Karpas-422 (cell line): ENCODE data around the gene DUSP23. TPM values are rescaled to one million over a fixed set of nuclear protein-coding genes. Genes with fewer than 3 reads are reported as not detected.

Experiments
- DNase-seq: peaks from one replicate; pipeline ENCODE4 v3.0.0-alpha.2; 2015
- H2AFZ ChIP-seq: fragments of 200-600 bp; sonication (generic); 2 replicates; pipeline ENCODE4 v1.6.1; 2014; ENCODE audit warnings: antibody characterized with exemption, low read length, mixed read lengths
- H3K27ac ChIP-seq: fragments of 200-600 bp; sonication (generic); 2 replicates; pipeline ENCODE4 v1.5.1; 2014; ENCODE audit warnings: mild to moderate bottlenecking, low read length, moderate library complexity
- H3K27me3 ChIP-seq: fragments of 200-600 bp; sonication (generic); 2 replicates; pipeline ENCODE4 v1.6.1; 2014; ENCODE audit warnings: low read length, mixed read lengths
- H3K36me3 ChIP-seq: fragments of 200-600 bp; sonication (generic); 2 replicates; pipeline ENCODE4 v1.6.1; 2014; ENCODE audit warnings: low read length, mixed read lengths; ENCODE audit not compliant: insufficient read depth
- H3K4me1 ChIP-seq: fragments of 200-600 bp; sonication (generic); 2 replicates; pipeline ENCODE4 v1.6.1; 2014; ENCODE audit warnings: mild to moderate bottlenecking, low read length, mixed read lengths
- H3K4me2 ChIP-seq: fragments of 200-600 bp; sonication (generic); 2 replicates; pipeline ENCODE4 v1.6.1; 2014; ENCODE audit warnings: low read length, low read depth, mild to moderate bottlenecking; ENCODE audit not compliant: poor library complexity, severe bottlenecking
- H3K4me3 ChIP-seq: fragments of 200-600 bp; sonication (generic); 2 replicates; pipeline ENCODE4 v1.5.1; 2014; ENCODE audit warnings: mild to moderate bottlenecking, antibody characterized with exemption, low read length, mixed read lengths
- H3K79me2 ChIP-seq: fragments of 200-600 bp; sonication (generic); 2 replicates; pipeline ENCODE4 v1.6.1; 2014; ENCODE audit warnings: mild to moderate bottlenecking, low read length, mixed read lengths
- H3K9ac ChIP-seq: fragments of 200-600 bp; sonication (generic); 2 replicates; pipeline ENCODE4 v1.6.0; 2014; ENCODE audit warnings: low read length
- H3K9me2 ChIP-seq: fragments of 200-600 bp; sonication (generic), shearing (Covaris generic); replicated peaks from 2 replicates; pipeline ENCODE4 v1.6.0; 2014; ENCODE audit warnings: mild to moderate bottlenecking, low read length, moderate library complexity; ENCODE audit not compliant: insufficient read depth
- H3K9me3 ChIP-seq: fragments of 300-700, 200-600 bp; sonication (generic); 2 replicates; pipeline ENCODE4 v1.6.1; 2014; ENCODE audit warnings: low read length, mixed read lengths
- H4K20me1 ChIP-seq: fragments of 200-600 bp; sonication (generic); 2 replicates; pipeline ENCODE4 v1.6.1; 2014; ENCODE audit warnings: mild to moderate bottlenecking, antibody characterized with exemption, low read length, low read depth; ENCODE audit not compliant: insufficient read depth
- total RNA-seq: library from RNA; depleted of rRNA; stranded (reverse); fragments of >200 nt; shearing (Covaris generic); gene quantifications from 2 replicates; pipeline ENCODE4 v1.2.3, GENCODE V29; 2014; ENCODE audit warnings: low replicate concordance

The DUSP23 gene
- total RNA-seq, 1 experiment from 2014 or later: not detected

DNA sequence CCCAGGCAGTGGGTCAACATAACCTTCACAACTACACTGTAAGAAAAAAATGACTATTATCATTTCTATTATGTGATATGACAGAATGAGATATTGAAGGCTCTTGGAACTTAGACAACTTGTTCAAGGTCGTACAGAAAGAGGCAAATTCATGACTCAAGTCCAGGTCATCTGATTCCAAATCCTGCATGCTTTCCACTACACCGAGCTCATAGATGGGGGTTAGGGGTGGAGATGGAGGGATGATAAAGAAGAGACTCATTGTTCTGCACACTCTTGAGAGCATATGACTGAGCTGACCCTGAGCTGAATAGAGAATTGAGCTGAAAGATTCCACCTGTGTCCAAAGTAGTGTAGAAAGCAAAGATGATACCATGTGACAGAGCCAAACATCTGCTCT lies 24.2 kb downstream of the DUSP23 start:
- Histone ChIP-seq H3K4me3 (no peak overlapping the region), H3K27me3 (no peaks in the 10 kb centered on the region), H3K36me3 (no peaks in the 10 kb centered on the region), H3K9me2 (no peaks in the 10 kb centered on the region), H3K27ac (no peak overlapping the region), H3K4me2 (no peak overlapping the region), H3K9me3 (no peaks in the 10 kb centered on the region), H3K4me1 (no peaks in the 10 kb centered on the region), H2AFZ (no peak overlapping the region), H3K9ac (no peak overlapping the region), H3K79me2 (no peaks in the 10 kb centered on the region), H4K20me1 (no peaks in the 10 kb centered on the region)
- DNase-seq: no peak

DNA sequence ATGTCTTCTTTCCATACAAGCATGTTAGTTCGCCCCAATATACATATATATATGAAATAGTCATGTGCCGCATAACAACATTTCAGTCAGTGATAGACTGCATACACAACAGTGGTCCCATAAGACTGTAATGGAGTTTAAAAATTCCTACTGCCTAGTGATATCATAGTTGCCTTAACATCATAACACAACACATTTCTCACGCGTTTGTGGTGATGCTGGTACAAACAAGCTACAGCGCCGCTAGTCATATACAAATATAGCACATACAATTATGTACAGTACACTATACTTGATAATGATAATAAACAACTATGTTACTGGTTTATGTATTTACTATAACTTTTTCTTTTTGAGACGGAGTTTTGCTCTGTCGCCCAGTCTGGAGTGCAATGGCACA lies 35.2 kb downstream of the DUSP23 start:
- Histone ChIP-seq H3K27me3 (no peaks in the 10 kb centered on the region), H3K79me2 (no peaks in the 10 kb centered on the region), H3K9ac (no peak overlapping the region), H3K27ac (no peak overlapping the region), H2AFZ (no peak overlapping the region), H4K20me1 (no peaks in the 10 kb centered on the region), H3K4me3 (no peak overlapping the region), H3K4me2 (no peak overlapping the region), H3K4me1 (no peaks in the 10 kb centered on the region), H3K9me2 (no peaks in the 10 kb centered on the region), H3K9me3 (no peaks in the 10 kb centered on the region), H3K36me3 (no peaks in the 10 kb centered on the region)
- no peak for DNase-seq

DNA sequence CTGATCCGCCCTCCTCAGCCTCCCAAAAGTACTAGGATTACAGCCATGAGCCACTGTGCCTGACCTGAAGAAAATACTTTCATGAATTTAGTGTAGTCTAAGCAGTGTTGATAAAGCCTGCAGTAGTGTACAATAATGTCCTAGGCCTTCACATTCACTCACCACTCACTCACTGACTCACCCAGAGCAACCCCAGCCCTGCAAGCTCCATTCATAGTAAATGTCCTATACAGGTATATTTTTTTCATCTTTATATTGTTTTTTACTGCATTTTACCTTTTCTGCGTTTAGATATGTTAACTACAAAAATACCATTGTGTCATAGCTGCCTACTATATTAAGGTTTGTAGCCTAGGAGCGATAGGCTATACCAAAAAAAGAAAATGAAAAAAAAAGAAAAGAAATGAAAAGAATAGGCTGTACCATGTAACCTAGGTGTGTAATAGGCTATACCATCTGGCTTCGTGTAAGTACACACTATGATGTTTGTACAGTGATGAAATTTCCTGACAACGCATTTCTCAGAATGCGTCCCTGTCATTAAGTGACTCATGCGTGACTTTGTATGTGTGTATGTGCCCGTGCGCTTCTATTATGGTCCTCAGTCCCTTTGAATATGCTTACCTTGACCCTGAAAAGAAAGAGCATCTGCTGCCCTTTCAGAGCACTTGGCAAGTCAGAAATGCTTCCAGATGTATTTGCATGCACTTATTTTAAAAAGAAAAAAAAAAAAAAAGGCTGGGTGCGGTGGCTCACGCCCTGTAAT lies 36.7 kb downstream of the DUSP23 start:
- DNase-seq: no peak
- H3K9me3 ChIP-seq: no peaks in the 10 kb centered on the region
- no peaks in the 10 kb centered on the region for H3K36me3 ChIP-seq

DNA sequence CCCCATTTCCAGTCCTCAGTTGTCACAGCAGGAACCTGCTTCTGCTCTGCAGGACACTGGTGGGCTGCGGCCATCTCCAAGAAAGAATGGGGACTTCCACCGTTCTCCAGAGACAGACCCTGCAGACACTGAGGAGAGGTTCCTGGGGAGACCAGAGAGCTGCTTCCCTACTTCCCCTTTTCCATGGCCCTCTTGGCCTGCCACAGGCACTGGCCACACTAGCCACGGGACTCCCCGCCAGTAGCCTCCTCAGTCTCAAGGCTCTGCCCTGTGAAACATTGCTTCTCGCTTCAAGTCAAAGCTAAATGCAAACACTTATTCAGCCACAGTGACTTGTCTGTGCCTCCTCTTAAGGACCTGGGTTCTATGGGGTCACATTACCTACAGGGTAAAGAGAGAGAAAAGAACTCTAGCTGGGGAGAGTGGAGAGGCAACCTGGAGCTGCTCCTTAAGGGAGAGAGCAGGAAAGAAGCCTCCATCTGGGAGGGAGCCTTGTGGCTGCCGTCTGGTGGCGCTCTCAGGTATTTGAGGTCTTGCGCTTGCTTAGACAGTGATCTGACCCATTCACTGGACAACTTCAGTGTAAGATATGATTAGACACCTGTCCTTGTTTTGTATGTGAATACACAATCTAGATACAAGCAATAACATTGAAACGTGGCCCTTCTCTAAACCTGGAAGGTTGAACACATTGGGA lies 40.6 kb downstream of the DUSP23 start:
- no peaks in the 10 kb centered on the region for H3K79me2 ChIP-seq
- no peaks in the 10 kb centered on the region for H3K36me3 ChIP-seq
- no peaks in the 10 kb centered on the region for H3K4me1 ChIP-seq
- no peaks in the 10 kb centered on the region for H3K9me3 ChIP-seq
- no peaks in the 10 kb centered on the region for H3K9me2 ChIP-seq
- H3K27ac ChIP-seq: no peak overlapping the region
- H3K27me3 ChIP-seq: no peaks in the 10 kb centered on the region
- H3K4me2 ChIP-seq: no peak overlapping the region
- H3K9ac ChIP-seq: no peak overlapping the region
- no peak for DNase-seq
- H4K20me1 ChIP-seq: no peaks in the 10 kb centered on the region
- no peak overlapping the region for H3K4me3 ChIP-seq
- no peak overlapping the region for H2AFZ ChIP-seq

More for the DNA sequence above, 36.7 kb downstream of the DUSP23 start:
- Histone ChIP-seq H3K9me2 (no peaks in the 10 kb centered on the region), H3K27me3 (no peaks in the 10 kb centered on the region), H4K20me1 (no peaks in the 10 kb centered on the region), H3K4me2 (no peak overlapping the region), H3K4me3 (no peak overlapping the region), H3K27ac (no peak overlapping the region), H3K4me1 (no peaks in the 10 kb centered on the region), H3K9ac (no peak overlapping the region), H2AFZ (no peak overlapping the region), H3K79me2 (no peaks in the 10 kb centered on the region)

DNA sequence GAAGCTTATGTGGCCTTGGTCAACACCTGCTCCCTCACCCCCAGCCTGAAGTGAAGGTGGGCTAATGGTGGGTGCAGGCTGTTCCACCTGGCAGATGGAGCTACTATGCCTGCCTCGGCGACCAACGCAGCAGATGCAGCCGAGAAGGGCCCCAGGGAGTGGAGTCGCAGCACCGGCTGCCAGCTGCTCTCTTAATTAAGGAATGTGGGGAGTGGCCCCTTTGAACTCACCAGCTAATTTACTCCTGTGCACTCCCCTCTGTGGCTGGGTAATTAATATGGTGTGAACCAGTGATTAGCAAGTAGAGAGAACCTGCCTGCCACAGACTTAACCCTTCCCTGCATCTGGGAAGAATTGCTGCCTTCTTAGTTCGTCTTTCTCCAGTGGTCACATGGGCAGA lies 42.6 kb downstream of the DUSP23 start:
- DNase-seq: no peak
- H3K27me3 ChIP-seq: no peaks in the 10 kb centered on the region
- H3K27ac ChIP-seq: no peak overlapping the region
- no peak overlapping the region for H3K4me3 ChIP-seq
- no peaks in the 10 kb centered on the region for H3K4me1 ChIP-seq
- no peaks in the 10 kb centered on the region for H3K79me2 ChIP-seq
- no peak overlapping the region for H3K4me2 ChIP-seq
- H4K20me1 ChIP-seq: no peaks in the 10 kb centered on the region
- no peaks in the 10 kb centered on the region for H3K36me3 ChIP-seq
- H2AFZ ChIP-seq: no peak overlapping the region
- no peaks in the 10 kb centered on the region for H3K9me3 ChIP-seq
- H3K9ac ChIP-seq: no peak overlapping the region
- H3K9me2 ChIP-seq: no peaks in the 10 kb centered on the region

DNA sequence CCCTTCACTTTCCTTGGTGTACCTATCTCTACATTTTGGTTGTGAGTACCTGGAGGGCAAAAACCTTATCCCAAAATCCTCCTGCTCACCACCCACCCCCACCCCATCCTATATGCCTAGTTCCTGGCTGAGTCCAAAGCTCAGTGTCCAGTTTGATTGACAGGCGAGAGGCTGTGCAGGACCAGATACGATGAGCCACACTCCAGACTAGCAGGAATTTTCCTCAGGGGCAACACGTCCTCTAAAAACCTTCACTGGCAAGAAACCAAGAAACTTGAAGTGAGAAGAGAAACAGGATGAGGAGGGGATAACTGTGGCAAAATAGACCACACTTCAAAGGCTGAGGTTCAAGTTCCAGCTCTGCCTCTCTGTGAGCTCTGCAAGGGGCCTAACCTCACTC lies 44.8 kb downstream of the DUSP23 start:
- no peak overlapping the region for H2AFZ ChIP-seq
- no peaks in the 10 kb centered on the region for H4K20me1 ChIP-seq
- no peaks in the 10 kb centered on the region for H3K79me2 ChIP-seq
- no peaks in the 10 kb centered on the region for H3K9me3 ChIP-seq
- no peaks in the 10 kb centered on the region for H3K4me1 ChIP-seq
- no peak overlapping the region for H3K4me2 ChIP-seq
- no peak overlapping the region for H3K4me3 ChIP-seq
- H3K9ac ChIP-seq: no peak overlapping the region
- DNase-seq: no peak
- H3K27ac ChIP-seq: no peak overlapping the region
- no peaks in the 10 kb centered on the region for H3K9me2 ChIP-seq
- H3K27me3 ChIP-seq: no peaks in the 10 kb centered on the region
- H3K36me3 ChIP-seq: no peaks in the 10 kb centered on the region

DNA sequence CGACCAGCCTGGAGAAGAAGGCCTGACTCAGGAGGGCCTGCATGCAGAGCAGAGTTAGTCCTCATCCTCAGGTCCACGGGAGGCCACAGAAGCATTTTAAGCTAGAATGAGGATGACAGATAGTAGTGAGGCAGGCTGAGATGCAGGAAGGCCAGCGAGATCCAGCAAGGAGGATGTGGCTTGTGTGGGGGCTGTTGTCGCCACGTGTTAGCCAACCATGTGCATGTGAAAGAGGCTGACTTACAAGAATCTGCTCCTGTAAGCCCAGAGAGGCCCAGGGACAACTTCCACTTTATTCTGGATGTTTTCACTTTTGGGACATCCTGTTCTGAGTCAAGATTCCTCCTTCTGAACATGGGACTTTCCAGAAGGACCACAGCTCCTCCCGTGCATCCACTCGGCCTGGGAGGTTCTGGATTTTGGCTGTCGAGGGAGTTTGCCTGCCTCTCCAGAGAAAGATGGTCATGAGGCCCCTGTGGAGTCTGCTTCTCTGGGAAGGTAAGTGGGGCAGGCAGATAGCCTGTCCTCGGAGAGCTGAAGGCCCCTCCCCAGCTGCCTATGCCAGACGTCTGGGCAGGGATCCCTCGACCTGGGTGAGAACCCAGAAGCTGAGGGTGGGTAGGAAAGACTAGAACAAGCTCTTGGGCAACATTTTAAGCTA lies 45.8 kb downstream of the DUSP23 start, which contains the start of gene SLAMF8:
Gene SLAMF8, plus strand, starts transcription at position 433 of the 661 bp plus-strand sequence. Its CDS starts 26 bp downstream, at position 459.
- Histone ChIP-seq H4K20me1 (no peaks in the 10 kb centered on the region), H3K4me2 (no peak within 1 kb of the TSS), H2AFZ (no peak within 1 kb of the TSS), H3K36me3 (no peaks in the 10 kb centered on the region), H3K4me3 (no peak within 1 kb of the TSS), H3K79me2 (no peaks in the 10 kb centered on the region), H3K4me1 (no peaks in the 10 kb centered on the region), H3K27ac (no peak within 1 kb of the TSS), H3K9me2 (no peaks in the 10 kb centered on the region), H3K9ac (no peak within 1 kb of the TSS), H3K9me3 (no peaks in the 10 kb centered on the region), H3K27me3 (no peaks in the 10 kb centered on the region)
- DNase-seq: no peak

DNA sequence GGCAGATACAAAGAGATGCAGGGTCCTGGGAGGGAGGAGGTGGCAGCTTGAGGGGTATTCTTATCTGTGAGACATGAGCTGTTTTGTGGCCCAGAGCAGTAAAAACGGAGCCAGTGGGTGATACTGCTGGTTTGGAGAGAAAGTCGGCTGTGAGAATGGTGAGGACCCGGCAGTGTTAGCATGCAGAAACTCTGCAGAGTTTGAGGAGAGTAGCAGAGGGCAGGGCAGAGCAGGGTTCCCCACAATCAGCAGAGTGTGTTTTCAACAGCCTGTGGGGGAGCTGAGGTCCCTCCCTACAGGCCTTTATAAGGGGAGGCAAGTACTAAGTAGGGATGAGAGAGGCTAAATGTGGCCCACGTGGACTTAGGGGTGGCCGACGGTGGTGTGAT lies 46.3 kb downstream of the DUSP23 start:
- no peaks in the 10 kb centered on the region for H3K9me3 ChIP-seq
- H3K4me1 ChIP-seq: no peaks in the 10 kb centered on the region
- no peak overlapping the region for H2AFZ ChIP-seq
- no peak for DNase-seq
- no peak overlapping the region for H3K27ac ChIP-seq
- H3K4me2 ChIP-seq: no peak overlapping the region
- no peaks in the 10 kb centered on the region for H4K20me1 ChIP-seq
- H3K36me3 ChIP-seq: no peaks in the 10 kb centered on the region
- no peak overlapping the region for H3K4me3 ChIP-seq
- no peaks in the 10 kb centered on the region for H3K27me3 ChIP-seq
- no peak overlapping the region for H3K9ac ChIP-seq
- H3K9me2 ChIP-seq: no peaks in the 10 kb centered on the region
- H3K79me2 ChIP-seq: no peaks in the 10 kb centered on the region
